DOHH2 (cell line): ENCODE results near the gene NOS1.

Experiments used
- EZH2phosphoT487 ChIP-seq: fragments of 200-600 bp; sonication (generic); IDR thresholded peaks from 2 replicates; pipeline ENCODE4 v1.6.1; 2017; ENCODE audit warnings: borderline replicate concordance, mild to moderate bottlenecking, antibody characterized with exemption, low read length, moderate library complexity, mixed read lengths
- TF ChIP-seq, protein P1 (sequence below): fragments of 200-600 bp; sonication (generic); IDR thresholded peaks from one replicate; pipeline ENCODE4 v1.5.1; 2014; ENCODE audit warnings: antibody characterized with exemption, mild to moderate bottlenecking, low read depth, low read length; ENCODE audit not compliant: poor library complexity, severe bottlenecking

GRCh38 chr12:117225179-117225578 lies 136.2 kb downstream of the NOS1 start:
- TF ChIP-seq, protein P1, sequence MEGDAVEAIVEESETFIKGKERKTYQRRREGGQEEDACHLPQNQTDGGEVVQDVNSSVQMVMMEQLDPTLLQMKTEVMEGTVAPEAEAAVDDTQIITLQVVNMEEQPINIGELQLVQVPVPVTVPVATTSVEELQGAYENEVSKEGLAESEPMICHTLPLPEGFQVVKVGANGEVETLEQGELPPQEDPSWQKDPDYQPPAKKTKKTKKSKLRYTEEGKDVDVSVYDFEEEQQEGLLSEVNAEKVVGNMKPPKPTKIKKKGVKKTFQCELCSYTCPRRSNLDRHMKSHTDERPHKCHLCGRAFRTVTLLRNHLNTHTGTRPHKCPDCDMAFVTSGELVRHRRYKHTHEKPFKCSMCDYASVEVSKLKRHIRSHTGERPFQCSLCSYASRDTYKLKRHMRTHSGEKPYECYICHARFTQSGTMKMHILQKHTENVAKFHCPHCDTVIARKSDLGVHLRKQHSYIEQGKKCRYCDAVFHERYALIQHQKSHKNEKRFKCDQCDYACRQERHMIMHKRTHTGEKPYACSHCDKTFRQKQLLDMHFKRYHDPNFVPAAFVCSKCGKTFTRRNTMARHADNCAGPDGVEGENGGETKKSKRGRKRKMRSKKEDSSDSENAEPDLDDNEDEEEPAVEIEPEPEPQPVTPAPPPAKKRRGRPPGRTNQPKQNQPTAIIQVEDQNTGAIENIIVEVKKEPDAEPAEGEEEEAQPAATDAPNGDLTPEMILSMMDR = no peak
- no peak for TF ChIP-seq EZH2phosphoT487
